ENCODE results near the gene SZRD1. TPM values are rescaled to one million over a fixed set of nuclear protein-coding genes. Genes with fewer than 3 reads are reported as not detected.

Gene SZRD1
- total RNA-seq, 1 experiment from 2014 or later, result 113 TPM

GRCh38 chr1:16418823-16419425, 51.9 kb downstream of the SZRD1 start:
- ATAC-seq (no peak), DNase-seq (ENCODE audit: low spot score) (no peak)
- Mint-ChIP-seq H3K4me3 (no peak overlapping the region), H3K4me1 (peaks cover 12% of the 10 kb centered on the region), H3K27me3 (ENCODE audit: low read depth) (no peaks in the 10 kb centered on the region; the same call in 1 of the 2 replicates), H3K36me3 (no peaks in the 10 kb centered on the region), H3K9me3 (no peaks in the 10 kb centered on the region), H3K27ac (no peak overlapping the region)
- TF ChIP-seq IRF2 (CRISPR knock-in tag; IDR thresholded peaks at IDR 0.05; ENCODE audit: borderline replicate concordance, low read depth) (no peak), AR (CRISPR knock-in tag; IDR thresholded peaks at IDR 0.05) (no peak), TP53 (CRISPR knock-in tag; IDR thresholded peaks at IDR 0.05) (no peak)
- POLR2A ChIA-PET, result no interaction called here
- CTCF ChIA-PET, result no interaction called here

- ATAC-seq, result no peak
- Mint-ChIP-seq H3K4me1 (peaks cover 12% of the 10 kb centered on the region), H3K27me3 (ENCODE audit: low read depth) (no peaks in the 10 kb centered on the region; the same call in 1 of the 2 replicates), H3K9me3 (no peaks in the 10 kb centered on the region), H3K27ac (no peak overlapping the region), H3K4me3 (no peak overlapping the region), H3K36me3 (no peaks in the 10 kb centered on the region)
- TF ChIP-seq USF2 (CRISPR knock-in tag; IDR thresholded peaks at IDR 0.05) (no peak), TCF7 (CRISPR knock-in tag; IDR thresholded peaks at IDR 0.05; ENCODE audit: low read depth) (no peak), TEAD1 (CRISPR knock-in tag; IDR thresholded peaks at IDR 0.05) (no peak), ZNF425 (CRISPR knock-in tag; conservative IDR thresholded peaks at IDR 0.05) (no peak), CDX4 (CRISPR knock-in tag; IDR thresholded peaks at IDR 0.05; ENCODE audit: borderline replicate concordance) (no peak)
- POLR2A ChIA-PET, result no interaction called here
- DNase-seq (ENCODE audit: low spot score), result no peak
- CTCF ChIA-PET, result interaction anchor here (1.2 kb wide), 1 partner anchor 20 kb away, joined by 4 read pairs; the partner anchor contains the start of gene NECAP2
Observed at GRCh38 chr1:16420424-16421118, 53.5 kb downstream of the SZRD1 start.

GRCh38 chr1:16421201-16421600, 54.2 kb downstream of the SZRD1 start:
- Mint-ChIP-seq H3K4me1 (peaks cover 12% of the 10 kb centered on the region), H3K4me3 (no peak overlapping the region), H3K9me3 (no peaks in the 10 kb centered on the region), H3K27me3 (ENCODE audit: low read depth) (no peaks in the 10 kb centered on the region; the same call in 1 of the 2 replicates), H3K36me3 (no peaks in the 10 kb centered on the region), H3K27ac (no peak overlapping the region)
- ChIA-PET POLR2A (no interaction called here), CTCF (no interaction called here)
- DNase-seq (ENCODE audit: low spot score) (no peak), ATAC-seq (no peak)
- no peak for TF ChIP-seq PRRX2 (CRISPR knock-in tag; IDR thresholded peaks at IDR 0.05)
- TF ChIP-seq ZBTB43 (CRISPR knock-in tag; IDR thresholded peaks at IDR 0.05), result no peak
- no peak for TF ChIP-seq NFATC4 (CRISPR knock-in tag; IDR thresholded peaks at IDR 0.05)
- no peak for TF ChIP-seq MYBL2 (CRISPR knock-in tag; IDR thresholded peaks at IDR 0.05)
- no peak for TF ChIP-seq ZNF671 (CRISPR knock-in tag; IDR thresholded peaks at IDR 0.05)
- TF ChIP-seq ZMAT4 (CRISPR knock-in tag; IDR thresholded peaks at IDR 0.05), result no peak
- TF ChIP-seq E2F4 (CRISPR knock-in tag; IDR thresholded peaks at IDR 0.05; ENCODE audit: borderline replicate concordance, low read depth), result no peak
- no peak for TF ChIP-seq JAZF1 (CRISPR knock-in tag; IDR thresholded peaks at IDR 0.05)
- no peak for TF ChIP-seq SOX15 (CRISPR knock-in tag; IDR thresholded peaks at IDR 0.05)
- TF ChIP-seq ATF3 (CRISPR knock-in tag; conservative IDR thresholded peaks at IDR 0.05), result no peak
- TF ChIP-seq GRHL2 (CRISPR knock-in tag; IDR thresholded peaks at IDR 0.05; ENCODE audit: insufficient replicate concordance, severe bottlenecking), result no peak
- no peak for TF ChIP-seq NFE2L1 (CRISPR knock-in tag; IDR thresholded peaks at IDR 0.05)

Data from WTC11 (cell line).